Common myeloid progenitor, CD34-positive (primary cell): ENCODE measurements around the gene GUCA2A.

Experiments
- CTCF ChIA-PET: fragments of 350-600 bp; sonication (Branson Sonifier 250); formaldehyde crosslinking; loops from one replicate; lab custom pipeline; 2021; ENCODE audit warnings: antibody characterized with exemption; lab: Charles Lee
- POLR2A ChIA-PET: fragments of 350-600 bp; sonication (Branson Sonifier 250); formaldehyde crosslinking; loops from one replicate; lab custom pipeline; 2021; ENCODE audit warnings: antibody characterized with exemption; lab: Charles Lee
- DNase-seq, 3 donors: peaks; one replicate each; pipeline versions ENCODE4 v3.0.0 to v3.0.0-alpha.2; 2013
- H3K27ac ChIP-seq, 2 experiments: 1 replicate in 1 of 2; 2 replicates in 1 of 2; pipeline ENCODE4 v1.7.0; 2013; ENCODE audit warnings: inconsistent platforms in 2 of 2, low read length in 2 of 2, mild to moderate bottlenecking in 2 of 2, low read depth in 1 of 2, moderate library complexity in 1 of 2; ENCODE audit not compliant: severe bottlenecking in 2 of 2, insufficient read depth in 1 of 2, poor library complexity in 1 of 2
- H3K27me3 ChIP-seq, 5 experiments: replicated peaks in 2 of 5; 1 replicate in 3 of 5; 2 replicates in 2 of 5; pipeline versions ENCODE4 v1.6.1 to v1.7.0; 2013; ENCODE audit warnings: low read length in 4 of 5, mild to moderate bottlenecking in 2 of 5, moderate library complexity in 2 of 5, inconsistent platforms in 1 of 5; ENCODE audit not compliant: insufficient read depth in 5 of 5, control insufficient read depth in 4 of 5
- H3K36me3 ChIP-seq, 4 experiments: 1 replicate in 2 of 4; 2 replicates in 2 of 4; pipeline versions ENCODE4 v1.6.1 to v1.7.0; 2013; ENCODE audit warnings: low read length in 3 of 4, control low read depth in 1 of 4, mild to moderate bottlenecking in 1 of 4; ENCODE audit not compliant: control insufficient read depth in 4 of 4, insufficient read depth in 4 of 4
- H3K4me1 ChIP-seq, 4 experiments: 1 replicate in 3 of 4; 2 replicates in 1 of 4; pipeline versions ENCODE4 v1.6.1 to v1.7.1; 2013; ENCODE audit warnings: low read length in 3 of 4, mild to moderate bottlenecking in 3 of 4, control low read depth in 1 of 4, inconsistent platforms in 1 of 4, moderate library complexity in 1 of 4; ENCODE audit not compliant: control insufficient read depth in 4 of 4, insufficient read depth in 4 of 4; ENCODE audit errors: control extremely low read depth in 1 of 4
- H3K4me3 ChIP-seq, 7 experiments: 1 replicate in 4 of 7; 2 replicates in 3 of 7; pipeline versions ENCODE4 v1.5.1 to v1.7.0; 2013; ENCODE audit warnings: mild to moderate bottlenecking in 7 of 7, low read length in 6 of 7, moderate library complexity in 6 of 7, inconsistent platforms in 2 of 7, low read depth in 2 of 7, control low read depth in 1 of 7; ENCODE audit not compliant: insufficient read depth in 4 of 7, control insufficient read depth in 1 of 7; ENCODE audit errors: extremely low read depth in 1 of 7
- H3K9me3 ChIP-seq, 5 experiments: 1 replicate in 4 of 5; 2 replicates in 1 of 5; pipeline versions ENCODE4 v1.6.1 to v1.7.1; 2013; ENCODE audit warnings: low read length in 4 of 5, mild to moderate bottlenecking in 2 of 5, inconsistent platforms in 1 of 5, low read depth in 1 of 5, moderate library complexity in 1 of 5; ENCODE audit not compliant: control insufficient read depth in 4 of 5, insufficient read depth in 2 of 5; ENCODE audit errors: control extremely low read depth in 1 of 5
- WGBS: methylation state at CpG from one replicate; pipeline ENCODE4 v1.1.5; 2013; ENCODE audit not compliant: insufficient coverage; 5-methylcytosine and 5-hydroxymethylcytosine counted together

The GUCA2A gene

DNA sequence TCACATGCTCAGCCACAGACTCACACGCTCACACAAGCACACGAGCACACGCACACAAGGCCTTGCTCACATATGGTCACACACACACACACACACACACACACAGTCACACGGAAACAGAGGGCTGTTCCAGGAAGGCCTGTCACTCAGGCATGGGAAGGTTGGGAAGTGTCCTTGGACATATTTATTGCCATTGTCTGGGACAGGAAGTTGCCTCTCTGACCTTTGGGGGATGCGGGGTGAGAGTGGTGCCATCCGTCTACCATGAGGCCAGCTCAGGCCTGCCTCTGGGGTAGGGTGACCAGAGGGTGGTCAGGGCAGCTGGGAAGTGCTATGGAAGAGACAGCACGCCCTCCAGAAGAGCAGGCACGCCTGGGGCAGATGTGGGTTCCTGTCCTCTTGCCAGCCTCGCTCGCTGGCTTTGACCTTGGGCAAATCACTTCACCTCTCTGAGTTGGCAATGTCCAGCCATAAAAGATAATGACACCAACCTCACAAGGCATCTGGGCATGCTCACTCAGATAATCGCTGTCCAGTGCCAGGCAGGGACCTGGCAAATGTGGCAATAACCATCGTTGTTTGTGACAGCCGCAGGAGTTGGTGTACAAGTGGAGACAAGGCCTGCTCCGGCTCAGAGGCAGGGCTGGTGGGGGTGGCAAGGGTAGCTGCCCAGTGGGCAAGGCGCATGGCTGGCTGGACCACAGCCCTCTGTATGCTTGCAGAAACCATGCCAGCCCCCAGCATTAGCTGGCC is 8.0 kb upstream of the GUCA2A start:
- peaks cover 0 to 9% (median 1%) of the 10 kb centered on the region in 4 experiments for H3K4me1 ChIP-seq
- DNase-seq, result peak in 2 of 3 donors; percentile 42 to 47
- ChIA-PET POLR2A (no interaction called here), CTCF (interaction anchor here (1.1 to 5.3 kb wide), 15 partner anchors 10 to 658 kb away, joined by 3 to 53 read pairs (median 4); partner anchors contain the start of genes GUCA2A and GUCA2B)
- no peaks in the 10 kb centered on the region for H3K9me3 ChIP-seq
- no peak overlapping the region for H3K27ac ChIP-seq
- H3K4me3 ChIP-seq, result no peak overlapping the region
- WGBS, result 75% methylated on average over 11 of the region's 15 CpGs
- no peaks in the 10 kb centered on the region for H3K27me3 ChIP-seq
- H3K36me3 ChIP-seq, result peaks cover 1 to 5% (median 4%) of the 10 kb centered on the region in 4 experiments

- H3K9me3 ChIP-seq, result no peaks in the 10 kb centered on the region
- H3K4me1 ChIP-seq, result peaks cover 0 to 9% (median 1%) of the 10 kb centered on the region in 4 experiments
- H3K27ac ChIP-seq, result no peak overlapping the region
- H3K36me3 ChIP-seq, result peaks cover 0 to 5% (median 1%) of the 10 kb centered on the region in 4 experiments
- ChIA-PET POLR2A (no interaction called here), CTCF (interaction anchor here (1.1 to 5.3 kb wide), 5 partner anchors 9 to 22 kb away, joined by 3 to 53 read pairs (median 16); partner anchors contain the start of gene GUCA2A)
- no peak overlapping the region for H3K4me3 ChIP-seq
- WGBS, result 91% methylated on average over 6 of the region's 6 CpGs
- DNase-seq, result no peak
- no peaks in the 10 kb centered on the region for H3K27me3 ChIP-seq
Observed at GRCh38 chr1:42171679-42172266, 7.2 kb upstream of the GUCA2A start.

DNA sequence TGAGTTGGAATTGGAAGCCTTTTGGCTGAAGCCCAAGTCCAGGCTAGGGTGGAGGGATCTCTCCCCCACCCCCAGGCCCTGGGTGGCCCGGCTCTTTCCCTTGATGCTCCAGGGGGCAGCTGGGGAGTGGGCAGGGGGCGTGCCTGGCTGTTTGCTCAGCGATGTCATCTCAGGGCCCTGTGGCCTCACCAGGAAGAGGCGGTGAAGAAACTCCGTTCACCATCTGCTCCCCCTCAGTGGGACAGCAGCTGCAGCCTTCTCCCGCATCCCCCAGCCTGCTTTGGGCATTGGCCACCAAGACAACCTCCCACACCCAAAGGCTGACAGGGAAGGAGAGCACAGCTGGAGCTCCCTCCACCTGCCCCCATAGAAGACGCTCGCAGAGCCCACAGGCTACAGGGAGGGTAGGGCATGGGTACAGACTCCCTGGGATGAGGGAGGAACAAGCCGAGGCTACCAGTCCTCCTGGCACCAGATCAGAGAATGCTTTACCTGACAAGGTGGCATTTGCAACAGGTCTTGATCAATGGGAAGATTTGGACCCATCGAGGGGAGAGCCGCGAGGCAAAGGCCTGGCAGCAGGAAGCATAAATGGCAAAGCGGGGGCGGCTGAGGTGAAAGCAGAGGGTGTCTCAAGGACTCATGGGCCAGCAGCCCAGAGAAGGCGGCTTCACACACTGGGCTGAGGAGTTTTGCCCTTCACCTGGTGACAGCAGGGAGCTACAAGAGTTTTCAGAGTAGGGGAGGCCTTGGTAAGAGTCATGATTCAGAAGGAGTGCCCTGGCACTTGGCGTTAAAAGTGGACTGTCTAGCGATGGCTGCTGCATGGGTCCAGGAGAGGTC is 6.5 kb upstream of the GUCA2A start:
- POLR2A ChIA-PET, result no interaction called here

DNA sequence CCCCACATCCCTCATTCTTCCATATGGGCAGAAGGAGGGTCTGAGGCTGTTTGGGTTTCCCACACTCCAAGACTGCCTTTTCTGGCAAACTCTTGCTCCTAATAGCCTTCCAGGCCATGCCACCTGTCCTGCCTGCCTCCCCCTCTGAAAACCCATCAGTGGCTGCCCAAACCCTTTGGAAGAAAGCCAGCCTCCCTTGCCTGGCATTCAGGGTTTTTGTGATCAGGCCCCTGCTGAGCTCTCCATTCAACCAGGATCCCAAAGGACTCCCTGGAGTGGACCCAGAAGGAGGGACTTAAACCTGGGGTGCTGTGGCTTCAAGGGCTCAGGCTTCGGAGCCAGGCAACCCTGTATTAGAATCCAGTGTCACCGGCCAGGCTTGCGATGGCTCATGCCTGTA is 4.2 kb upstream of the GUCA2A start:
- Histone ChIP-seq H3K36me3 (no peaks in the 10 kb centered on the region), H3K9me3 (no peaks in the 10 kb centered on the region), H3K4me1 (peaks cover 0 to 9% (median 3%) of the 10 kb centered on the region in 4 experiments), H3K27ac (no peak overlapping the region), H3K4me3 (no peak overlapping the region), H3K27me3 (no peaks in the 10 kb centered on the region)
- CTCF ChIA-PET, result interaction anchor here (1.1 to 1.2 kb wide), 2 partner anchors 10 to 21 kb away, joined by 3 read pairs; no protein-coding TSS in a partner anchor
- 93% methylated on average over 3 of the region's 3 CpGs for WGBS
- POLR2A ChIA-PET, result no interaction called here
- DNase-seq, result no peak

More for the DNA sequence above, 6.5 kb upstream of the GUCA2A start:
- 88% methylated on average over 13 of the region's 17 CpGs for WGBS
- no peak overlapping the region for H3K4me3 ChIP-seq
- no peaks in the 10 kb centered on the region for H3K27me3 ChIP-seq
- no peaks in the 10 kb centered on the region for H3K9me3 ChIP-seq
- CTCF ChIA-PET, result interaction anchor here (0.6 to 5.3 kb wide), 3 partner anchors 9 to 22 kb away, joined by 3 to 53 read pairs (median 23); partner anchors contain the start of gene GUCA2A
- peaks cover 0 to 9% (median 1%) of the 10 kb centered on the region in 4 experiments for H3K4me1 ChIP-seq
- peaks cover 0 to 3% (median 1%) of the 10 kb centered on the region in 4 experiments for H3K36me3 ChIP-seq
- DNase-seq, result no peak
- H3K27ac ChIP-seq, result no peak overlapping the region

GRCh38 chr1:42168391-42168670 is 3.8 kb upstream of the GUCA2A start:
- DNase-seq, result no peak
- Histone ChIP-seq H3K4me1 (peaks cover 0 to 9% (median 3%) of the 10 kb centered on the region in 4 experiments), H3K27me3 (no peaks in the 10 kb centered on the region), H3K36me3 (no peaks in the 10 kb centered on the region), H3K4me3 (no peak overlapping the region), H3K9me3 (no peaks in the 10 kb centered on the region), H3K27ac (no peak overlapping the region)
- ChIA-PET POLR2A (no interaction called here), CTCF (interaction anchor here (1.1 to 1.2 kb wide), 2 partner anchors 9 to 21 kb away, joined by 3 read pairs; no protein-coding TSS in a partner anchor)
- WGBS, result no CpG with 5 or more reads among the region's 1 CpG

DNA sequence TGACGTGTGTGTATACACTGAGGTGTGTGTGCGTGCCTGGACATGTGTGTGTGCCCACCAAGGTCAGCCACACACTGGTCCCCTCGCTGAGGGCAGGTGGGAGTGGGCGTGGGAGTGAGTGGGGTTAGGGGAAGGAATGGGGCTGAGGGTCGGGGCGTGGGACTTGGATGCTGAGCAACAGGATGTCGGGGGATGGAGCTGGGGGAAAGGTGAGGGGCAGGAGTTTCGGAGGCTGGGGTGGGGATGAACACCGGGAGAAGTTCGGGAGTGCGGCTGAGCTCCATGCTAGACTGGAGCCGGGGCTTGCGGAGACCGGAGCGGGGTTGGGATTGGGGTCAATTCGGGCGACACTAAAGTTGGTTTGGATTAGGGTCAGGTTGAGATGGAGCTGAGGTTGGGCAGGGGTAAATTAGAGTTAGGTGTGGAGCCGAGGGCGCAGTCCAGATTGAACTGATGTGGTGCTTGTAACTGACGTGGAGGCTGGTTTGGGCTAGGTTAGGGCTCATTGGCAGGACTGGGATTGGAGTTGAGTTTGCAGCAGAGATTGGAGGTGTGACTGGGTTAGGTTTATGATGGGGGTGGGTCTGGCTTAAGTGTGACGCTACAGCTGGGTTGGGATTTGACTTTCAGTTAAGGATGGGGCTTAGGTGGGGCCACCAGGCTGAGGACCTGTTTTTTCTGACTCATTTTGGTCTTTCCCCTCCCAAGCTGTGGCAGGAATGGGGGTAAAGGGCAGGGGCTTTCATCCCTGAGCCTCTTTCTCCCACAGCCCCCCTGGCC is 3.3 kb upstream of the GUCA2A start:
- POLR2A ChIA-PET, result no interaction called here
- Histone ChIP-seq H3K4me1 (peaks cover 0 to 6% (median 2%) of the 10 kb centered on the region in 4 experiments), H3K4me3 (no peak overlapping the region), H3K27me3 (no peaks in the 10 kb centered on the region), H3K27ac (no peak overlapping the region), H3K9me3 (no peaks in the 10 kb centered on the region), H3K36me3 (no peaks in the 10 kb centered on the region)
- no peak for DNase-seq
- 94% methylated on average over 17 of the region's 21 CpGs for WGBS
- CTCF ChIA-PET, result interaction anchor here (1.1 to 1.2 kb wide), 2 partner anchors 9 to 20 kb away, joined by 3 read pairs; no protein-coding TSS in a partner anchor
